Glutamatergic neuron (in vitro differentiated cells): ENCODE results near the gene RNF32. TPM values are rescaled to one million over a fixed set of nuclear protein-coding genes. Genes with fewer than 3 reads are reported as not detected.

Experiments used
- DNase-seq: peaks from one replicate; pipeline ENCODE4 v3.0.0; 2022
- H3K27ac Mint-ChIP-seq: one replicate; pipeline ENCODE4 v1.8.0; 2020; ENCODE audit warnings: mild to moderate bottlenecking, mixed read lengths, inconsistent platforms; ENCODE audit not compliant: unreplicated experiment
- H3K27me3 Mint-ChIP-seq: one replicate; pipeline ENCODE4 v1.8.0; 2020; ENCODE audit warnings: mild to moderate bottlenecking, moderate library complexity, mixed read lengths, inconsistent platforms; ENCODE audit not compliant: unreplicated experiment
- H3K36me3 Mint-ChIP-seq: one replicate; pipeline ENCODE4 v1.8.0; 2020; ENCODE audit warnings: mild to moderate bottlenecking, mixed read lengths, inconsistent platforms; ENCODE audit not compliant: unreplicated experiment
- H3K4me1 Mint-ChIP-seq: one replicate; pipeline ENCODE4 v1.8.0; 2020; ENCODE audit warnings: mild to moderate bottlenecking, low read depth, mixed read lengths, inconsistent platforms; ENCODE audit not compliant: unreplicated experiment
- H3K4me3 Mint-ChIP-seq: one replicate; pipeline ENCODE4 v1.8.0; 2020; ENCODE audit warnings: mild to moderate bottlenecking, mixed read lengths, inconsistent platforms; ENCODE audit not compliant: unreplicated experiment
- H3K9me3 Mint-ChIP-seq: one replicate; pipeline ENCODE4 v1.8.0; 2020; ENCODE audit warnings: mild to moderate bottlenecking, moderate library complexity, mixed read lengths, inconsistent platforms; ENCODE audit not compliant: unreplicated experiment
- total RNA-seq: library from RNA; stranded (reverse); fragmentation: NEBNext Ultra II Directional; extraction: Animal tissue kit (Norgen Biotek cat#: 25700); gene quantifications from one replicate; pipeline ENCODE4 v1.2.1, GENCODE V29; 2021; ENCODE audit not compliant: unreplicated experiment
- TF ChIP-seq, protein P1 (sequence below): fragments of 200-600 bp; sonication (generic); IDR thresholded peaks from one replicate; pipeline ENCODE4 v1.5.0; 2021; ENCODE audit not compliant: partially characterized antibody, unreplicated experiment

RNF32 gene
- total RNA-seq, 1 donor from 2014 or later, result 2.2 TPM

DNA sequence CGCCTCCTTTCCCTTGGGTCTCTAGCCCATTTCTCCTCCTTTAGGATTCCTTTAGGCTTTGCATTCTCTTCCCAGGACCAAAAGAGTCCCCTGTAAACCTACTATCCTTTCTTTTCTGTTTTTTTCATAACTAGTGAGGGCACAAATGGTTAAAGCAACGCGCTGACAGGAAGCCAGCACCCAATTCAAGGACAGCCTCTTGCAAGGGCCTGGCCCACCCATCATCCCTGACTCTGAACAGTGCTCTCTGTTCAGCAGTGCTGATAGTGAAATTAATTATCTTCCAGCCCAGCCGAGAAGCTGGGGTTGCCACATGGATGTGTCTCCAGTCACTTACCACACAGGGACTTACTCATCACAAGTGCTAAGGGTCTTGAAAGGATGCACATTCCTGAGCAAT, 38.3 kb upstream of the RNF32 start:
- no peak overlapping the region for H3K4me3 Mint-ChIP-seq

DNA sequence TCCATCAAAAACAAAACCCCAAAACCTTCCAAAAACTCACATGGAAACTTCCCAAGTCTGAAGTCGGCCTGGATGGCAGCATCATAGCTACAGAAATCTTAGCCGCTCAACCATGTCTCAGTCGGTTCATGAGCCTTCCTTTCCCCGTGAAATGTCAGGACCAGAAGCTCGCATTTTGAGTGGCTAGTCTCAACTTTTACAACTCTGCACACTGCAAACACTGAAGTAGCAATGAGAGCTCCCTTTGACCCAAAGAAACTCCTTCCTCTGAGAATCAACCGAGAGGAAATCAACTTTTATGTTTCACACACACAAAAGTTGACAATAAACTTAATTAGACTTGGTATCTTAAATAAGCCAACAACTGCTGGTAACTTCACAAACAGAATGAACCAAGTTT, 37.6 kb upstream of the RNF32 start:
- H3K36me3 Mint-ChIP-seq, result no peaks in the 10 kb centered on the region
- H3K4me3 Mint-ChIP-seq, result no peak overlapping the region
- peaks cover 2% of the 10 kb centered on the region for H3K27me3 Mint-ChIP-seq
- no peaks in the 10 kb centered on the region for H3K9me3 Mint-ChIP-seq
- H3K27ac Mint-ChIP-seq, result no peak overlapping the region
- no peaks in the 10 kb centered on the region for H3K4me1 Mint-ChIP-seq
- TF ChIP-seq, protein P1, sequence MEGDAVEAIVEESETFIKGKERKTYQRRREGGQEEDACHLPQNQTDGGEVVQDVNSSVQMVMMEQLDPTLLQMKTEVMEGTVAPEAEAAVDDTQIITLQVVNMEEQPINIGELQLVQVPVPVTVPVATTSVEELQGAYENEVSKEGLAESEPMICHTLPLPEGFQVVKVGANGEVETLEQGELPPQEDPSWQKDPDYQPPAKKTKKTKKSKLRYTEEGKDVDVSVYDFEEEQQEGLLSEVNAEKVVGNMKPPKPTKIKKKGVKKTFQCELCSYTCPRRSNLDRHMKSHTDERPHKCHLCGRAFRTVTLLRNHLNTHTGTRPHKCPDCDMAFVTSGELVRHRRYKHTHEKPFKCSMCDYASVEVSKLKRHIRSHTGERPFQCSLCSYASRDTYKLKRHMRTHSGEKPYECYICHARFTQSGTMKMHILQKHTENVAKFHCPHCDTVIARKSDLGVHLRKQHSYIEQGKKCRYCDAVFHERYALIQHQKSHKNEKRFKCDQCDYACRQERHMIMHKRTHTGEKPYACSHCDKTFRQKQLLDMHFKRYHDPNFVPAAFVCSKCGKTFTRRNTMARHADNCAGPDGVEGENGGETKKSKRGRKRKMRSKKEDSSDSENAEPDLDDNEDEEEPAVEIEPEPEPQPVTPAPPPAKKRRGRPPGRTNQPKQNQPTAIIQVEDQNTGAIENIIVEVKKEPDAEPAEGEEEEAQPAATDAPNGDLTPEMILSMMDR, result no peak
- no peak for DNase-seq

More for the DNA sequence above, 38.3 kb upstream of the RNF32 start:
- H3K4me1 Mint-ChIP-seq, result no peaks in the 10 kb centered on the region
- DNase-seq, result no peak
- no peak overlapping the region for H3K27ac Mint-ChIP-seq
- peaks cover 2% of the 10 kb centered on the region for H3K27me3 Mint-ChIP-seq
- no peaks in the 10 kb centered on the region for H3K36me3 Mint-ChIP-seq
- TF ChIP-seq, protein P1, result no peak
- H3K9me3 Mint-ChIP-seq, result no peaks in the 10 kb centered on the region

DNA sequence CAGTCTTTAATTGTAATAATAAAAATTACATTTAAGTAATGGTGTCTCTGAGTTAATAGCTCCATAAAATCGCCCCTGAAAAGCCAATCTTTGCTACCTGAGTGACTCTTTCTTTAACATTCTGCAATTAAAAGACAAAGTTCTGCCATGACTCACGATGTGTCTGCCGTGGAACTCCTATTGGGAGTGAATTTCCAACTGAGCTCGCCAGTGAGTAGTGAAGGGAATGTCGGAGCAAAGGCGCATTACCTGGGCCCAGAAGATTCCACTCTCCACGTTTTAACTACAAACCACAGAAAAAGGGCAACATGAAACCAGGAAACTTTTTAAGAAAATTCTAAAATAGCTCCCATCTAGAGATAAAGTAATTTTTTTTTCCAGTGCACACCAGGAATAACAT, 36.9 kb upstream of the RNF32 start:
- no peak for DNase-seq
- Mint-ChIP-seq H3K36me3 (no peaks in the 10 kb centered on the region), H3K27me3 (peaks cover 2% of the 10 kb centered on the region), H3K27ac (no peak overlapping the region), H3K9me3 (peaks cover under 1% of the 10 kb centered on the region), H3K4me3 (no peak overlapping the region), H3K4me1 (no peaks in the 10 kb centered on the region)
- TF ChIP-seq, protein P1, result no peak

DNA sequence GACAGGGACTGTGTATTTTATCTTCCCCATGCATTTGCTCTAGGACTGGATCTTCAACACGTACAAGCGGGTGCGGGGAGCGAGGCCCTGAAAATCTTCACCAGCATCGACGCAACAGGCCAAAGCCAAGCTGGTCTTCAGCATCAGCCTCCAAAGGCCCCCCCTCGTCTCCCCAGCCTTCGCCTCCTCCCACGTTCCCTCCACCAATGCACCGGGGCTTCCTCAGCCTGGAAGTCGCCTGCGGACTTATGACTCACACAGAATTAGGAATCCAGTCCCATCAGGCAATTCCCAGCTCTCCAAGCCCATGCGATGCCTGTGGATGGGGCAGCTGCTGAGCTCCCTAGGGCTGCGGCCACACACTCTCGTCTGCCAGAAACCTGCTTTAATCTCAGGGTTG, 36.3 kb upstream of the RNF32 start:
- TF ChIP-seq, protein P1, result no peak
- Mint-ChIP-seq H3K36me3 (no peaks in the 10 kb centered on the region), H3K4me3 (no peak overlapping the region), H3K4me1 (no peaks in the 10 kb centered on the region), H3K27me3 (peaks cover 2% of the 10 kb centered on the region), H3K27ac (no peak overlapping the region), H3K9me3 (peaks cover 1% of the 10 kb centered on the region)
- DNase-seq, result no peak

DNA sequence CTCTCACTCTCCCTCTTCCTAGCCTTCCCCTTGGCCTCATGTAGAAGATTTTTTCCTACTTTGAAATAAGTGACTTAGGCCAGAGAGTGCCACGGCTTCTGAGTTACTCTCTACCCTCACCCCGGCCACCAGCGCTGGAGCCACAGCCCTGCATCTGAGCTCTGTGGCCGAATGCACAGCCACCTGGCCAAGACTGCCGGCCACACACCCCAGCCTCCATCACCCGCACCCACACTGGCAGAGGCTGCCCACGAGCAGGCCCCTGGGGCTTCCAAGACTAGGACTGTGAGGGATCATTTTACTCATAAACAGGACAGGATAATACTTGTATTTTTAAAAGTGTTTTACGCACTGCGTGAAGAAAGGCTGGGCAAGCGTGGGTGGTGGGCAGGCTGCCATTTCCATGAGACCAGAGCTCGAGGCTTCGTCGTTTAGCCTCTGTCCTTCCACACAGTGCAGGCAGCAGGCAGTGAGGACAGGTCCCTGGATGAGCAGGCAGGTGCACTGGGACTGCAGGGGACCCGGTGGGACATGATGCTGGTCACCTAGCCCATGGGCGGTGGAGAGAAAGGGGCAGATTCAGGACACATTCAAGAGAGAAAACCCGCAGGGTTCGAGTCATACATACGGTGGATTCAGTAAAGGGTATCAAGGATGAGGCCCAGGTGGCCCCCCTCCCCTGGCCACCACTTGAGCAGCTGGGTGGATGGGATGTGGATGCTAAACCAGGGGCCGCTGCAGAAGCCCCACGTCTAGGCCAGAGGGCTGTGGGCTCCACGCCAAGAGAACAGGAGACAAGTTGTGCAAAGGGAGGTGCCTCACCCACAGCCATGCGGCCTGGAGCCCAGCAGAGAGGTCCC, 35.5 kb upstream of the RNF32 start:
- Mint-ChIP-seq H3K27me3 (peaks cover 2% of the 10 kb centered on the region), H3K36me3 (no peaks in the 10 kb centered on the region), H3K9me3 (peaks cover 1% of the 10 kb centered on the region), H3K4me3 (no peak overlapping the region), H3K4me1 (no peaks in the 10 kb centered on the region), H3K27ac (no peak overlapping the region)
- TF ChIP-seq, protein P1, result no peak
- DNase-seq, result no peak
